GM21723 (cell line): Measurements from ENCODE around the gene ZNF563.
A peak's percentile ranks its signal among the peaks of the same experiment; 100 is the strongest.
"Not testable (repeated sequence)": the region's sequence is repeated elsewhere in the genome, so short reads cannot be mapped to it uniquely, and the experiment has no call there.

ENCODE experiments used
- ATAC-seq: cut with Tn5 transposase; IDR thresholded peaks from one replicate; pipeline ENCODE4 v1.9.1; 2021; ENCODE audit warnings: mild to moderate bottlenecking, moderate library complexity; ENCODE audit not compliant: unreplicated experiment

ZNF563 gene

DNA sequence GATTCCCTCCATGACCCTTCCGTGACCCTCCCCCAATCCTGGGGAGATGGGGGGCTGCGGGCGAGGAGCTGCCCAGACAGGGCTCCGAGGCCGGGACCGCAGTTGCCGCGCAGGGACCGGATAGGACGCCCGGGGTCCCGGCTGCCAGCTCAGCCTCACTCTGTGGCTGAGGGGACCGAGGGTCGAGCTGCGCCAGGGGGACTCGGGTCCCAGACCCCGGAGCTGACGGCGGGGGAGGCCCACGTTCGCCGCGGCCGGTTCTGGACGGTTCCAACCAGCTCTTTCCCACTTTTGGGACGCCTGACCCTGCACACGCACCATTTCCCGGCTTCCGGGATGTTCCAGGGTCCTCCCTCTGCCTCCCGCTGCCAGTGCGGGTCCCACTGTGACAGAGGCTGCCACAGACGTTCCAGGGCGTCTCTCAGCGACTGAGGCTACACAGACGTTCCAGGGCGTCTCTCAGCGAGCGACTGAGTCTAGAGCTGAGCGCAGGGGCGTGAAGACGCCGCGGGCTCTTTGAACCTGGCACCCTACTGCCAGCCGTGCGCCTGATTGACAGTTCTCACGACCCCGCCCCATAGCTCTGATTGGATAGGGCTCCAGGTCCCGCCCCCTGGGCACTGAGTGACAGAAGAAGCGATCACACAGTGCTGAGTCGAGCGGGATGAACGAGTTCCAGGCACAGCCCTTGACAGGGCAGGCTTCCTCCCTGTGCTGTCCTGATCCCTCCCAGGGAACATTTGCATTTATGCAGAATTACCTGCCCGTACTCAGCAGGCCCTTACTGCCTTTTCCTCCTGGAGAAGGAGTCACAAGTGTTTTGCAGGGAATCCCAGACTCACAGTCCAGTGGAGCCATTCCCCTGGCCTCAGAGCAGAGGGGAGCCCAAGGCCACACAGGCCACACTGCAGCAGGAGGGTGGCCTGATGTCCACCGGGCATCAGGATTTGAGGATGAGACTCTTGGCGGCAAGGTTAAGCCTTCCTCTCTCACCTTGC lies at the start of gene ZNF563:
ZNF563 (minus strand) TSS at position 472 of the 998 bp plus-strand sequence; CDS start at position 321, 151 bp downstream.
- peak; percentile 82 for ATAC-seq

DNA sequence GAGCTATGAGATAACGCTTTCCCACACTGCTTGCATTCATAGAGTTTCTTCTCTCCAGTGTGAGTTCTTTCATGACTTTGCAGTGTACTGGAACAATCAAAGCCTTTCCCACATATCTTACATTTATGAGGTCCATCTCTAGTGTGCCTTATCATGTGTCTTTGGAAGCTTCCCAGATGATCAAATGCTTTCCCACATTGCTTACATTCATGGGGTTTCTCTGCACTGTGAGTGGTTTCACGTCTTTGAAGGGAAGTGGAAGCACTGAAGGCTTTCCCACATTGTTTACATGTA lies 47.0 kb upstream of the ZNF563 start:
- no peak for ATAC-seq

DNA sequence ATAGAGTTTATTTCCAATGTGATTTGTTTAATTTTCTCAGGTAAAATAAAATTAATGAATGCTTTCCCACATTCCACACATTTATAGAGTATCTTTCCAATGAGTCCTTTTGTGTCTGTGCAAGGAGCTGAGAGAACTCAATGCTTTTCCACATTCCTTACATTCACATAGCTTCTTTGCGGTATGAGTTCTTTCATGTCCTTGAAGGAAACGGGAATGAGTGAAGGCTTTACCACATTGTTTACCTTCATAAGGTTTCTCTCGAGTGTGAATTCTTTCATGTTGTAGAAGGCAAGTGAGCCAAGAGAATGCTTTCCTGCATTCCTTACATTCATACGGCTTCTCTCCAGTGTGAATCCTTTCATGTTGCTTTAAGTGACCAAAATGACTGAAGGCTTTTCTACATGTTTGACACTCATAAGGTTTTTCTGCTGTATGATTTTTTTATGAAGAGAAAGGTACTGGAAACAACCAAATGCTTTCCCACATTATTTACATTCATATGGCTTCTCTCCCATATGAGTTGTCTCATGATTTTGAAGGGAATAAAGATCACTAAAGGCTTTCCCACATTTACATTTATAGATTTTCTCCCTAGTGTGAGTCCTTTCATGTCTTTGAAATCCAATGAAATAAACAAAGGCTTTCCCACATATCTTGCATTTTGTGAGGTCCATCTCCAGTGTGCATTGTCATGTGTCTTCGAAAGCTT lies 46.5 kb upstream of the ZNF563 start:
- ATAC-seq, result no peak

DNA sequence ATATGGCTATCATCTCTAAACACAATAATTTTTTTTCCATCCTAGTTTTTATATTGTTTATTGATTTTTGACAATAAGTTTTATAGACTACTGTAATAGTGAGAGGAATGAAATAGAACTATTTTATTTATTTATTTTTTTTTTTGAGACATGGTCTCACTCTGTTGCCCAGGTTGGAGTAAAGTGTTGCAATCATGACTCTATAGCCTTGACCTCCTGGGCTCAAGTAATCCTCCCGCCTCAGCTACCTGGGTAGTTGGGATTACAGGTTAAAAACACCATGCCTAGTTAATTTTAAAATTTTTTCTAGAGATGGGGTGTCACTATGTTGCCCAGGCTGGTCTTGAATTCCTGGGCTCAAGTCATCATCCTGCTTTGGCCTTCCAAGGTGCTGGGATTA lies 40.6 kb upstream of the ZNF563 start:
- no peak for ATAC-seq

DNA sequence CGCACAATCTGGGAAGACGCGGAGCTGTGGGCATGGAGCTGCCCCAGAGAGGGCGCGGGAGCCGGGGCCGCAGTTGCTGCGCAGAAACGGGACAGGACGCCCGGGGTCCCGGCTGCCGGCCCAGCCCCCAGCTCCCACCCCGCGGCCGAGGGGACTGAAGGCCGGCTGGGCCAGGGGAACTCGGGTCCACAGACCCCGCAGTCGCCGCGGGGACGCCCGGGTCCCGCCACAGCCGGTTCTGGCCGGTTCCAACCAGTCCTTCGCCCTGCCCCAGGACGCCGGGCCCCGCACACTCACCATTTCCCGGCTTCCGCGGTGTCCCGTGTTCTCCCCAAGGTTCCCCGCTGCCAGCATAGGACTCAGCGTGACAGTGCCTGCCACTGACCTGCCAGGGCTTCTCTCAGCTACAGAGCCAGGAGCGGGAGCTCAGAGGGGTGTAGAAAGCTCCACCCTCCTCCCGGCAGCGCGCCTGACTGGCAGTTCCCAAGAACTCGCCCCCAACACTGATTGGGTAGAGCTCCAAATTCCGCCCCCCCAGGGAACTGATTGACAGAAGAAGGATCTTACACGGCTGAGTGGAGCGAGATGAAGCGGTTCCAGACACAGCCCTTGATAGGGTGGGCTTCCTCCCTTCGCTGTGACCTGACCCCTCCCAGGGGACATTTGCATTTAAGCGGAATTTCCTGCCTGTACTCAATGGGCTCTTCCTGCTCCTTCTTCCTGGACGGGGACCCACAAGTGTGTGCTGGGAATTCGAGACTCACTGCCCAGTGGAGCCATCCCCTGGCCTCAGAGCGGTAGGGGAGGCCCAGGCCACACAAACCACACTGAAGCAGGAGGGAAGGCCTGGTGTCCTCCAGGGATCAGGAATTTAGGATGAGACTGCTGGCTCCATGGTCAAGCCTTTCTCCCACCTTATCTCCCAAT lies 32.1 kb upstream of the ZNF563 start, which contains the start of gene ZNF442:
ZNF442 (minus strand) TSS at position 448 of the 927 bp plus-strand sequence. CDS start 2,052 bp downstream, outside the sequence.
- peak; percentile 97 for ATAC-seq

DNA sequence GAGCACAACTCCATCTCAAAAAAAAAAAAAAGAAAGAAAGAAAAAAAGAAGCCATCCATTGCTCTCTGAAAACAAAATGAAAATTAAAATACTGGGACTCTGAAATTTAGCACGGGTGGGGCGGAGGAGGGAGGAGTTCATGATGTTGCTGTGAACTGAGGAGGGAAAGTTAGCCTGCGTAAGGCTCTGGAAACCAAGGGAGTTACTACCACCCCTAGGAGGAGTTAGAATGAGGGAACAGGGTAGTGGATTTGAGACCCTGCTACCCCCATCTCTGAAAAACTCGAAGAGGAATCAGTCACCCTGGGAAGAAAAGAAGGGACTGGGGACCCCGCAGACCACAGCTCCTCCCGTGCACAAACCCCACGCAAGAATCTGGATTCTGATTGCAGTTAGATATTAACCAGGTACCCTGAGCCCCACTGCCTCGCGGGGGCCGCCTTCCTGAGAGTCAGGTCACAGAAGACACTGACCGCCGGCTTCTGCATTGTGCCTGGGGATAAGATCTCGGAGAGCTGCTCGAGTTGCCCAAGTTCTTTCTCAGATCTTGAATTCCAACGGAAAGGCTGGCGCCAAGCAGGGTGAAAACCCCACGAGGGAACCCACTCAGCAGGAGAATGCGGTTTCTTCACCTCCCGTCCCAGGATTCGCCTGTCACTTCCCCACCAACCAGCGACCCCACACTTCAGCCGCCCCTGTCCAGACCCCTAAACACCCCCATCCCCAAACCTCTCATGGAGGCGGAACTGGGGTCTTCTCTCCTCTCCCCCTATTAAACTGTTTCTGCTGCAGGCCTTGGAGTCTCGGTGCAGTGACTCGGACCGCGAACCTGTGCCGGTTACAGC lies 31.2 kb upstream of the ZNF563 start:
- ATAC-seq, result no peak

DNA sequence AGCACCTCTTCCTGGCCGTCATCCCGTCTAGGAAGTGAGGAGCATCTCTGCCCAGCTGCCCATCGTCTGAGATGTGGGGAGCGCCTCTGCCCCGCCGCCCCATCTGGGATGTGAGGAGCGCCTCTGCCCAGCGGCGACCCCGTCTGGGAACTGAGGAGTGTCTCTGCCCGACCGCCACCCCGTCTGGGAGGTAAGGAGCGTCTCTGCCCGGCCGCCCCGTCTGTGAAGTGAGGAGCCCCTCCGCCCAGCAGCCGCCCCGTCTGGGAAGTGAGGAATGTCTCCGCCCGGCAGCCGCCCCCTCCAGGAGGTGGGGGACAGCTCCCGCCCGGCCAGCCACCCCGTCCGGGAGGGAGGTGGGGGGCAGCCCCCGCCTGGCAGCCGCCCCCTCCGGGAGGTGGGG lies 28.8 kb upstream of the ZNF563 start:
- not testable (repeated sequence) for ATAC-seq

DNA sequence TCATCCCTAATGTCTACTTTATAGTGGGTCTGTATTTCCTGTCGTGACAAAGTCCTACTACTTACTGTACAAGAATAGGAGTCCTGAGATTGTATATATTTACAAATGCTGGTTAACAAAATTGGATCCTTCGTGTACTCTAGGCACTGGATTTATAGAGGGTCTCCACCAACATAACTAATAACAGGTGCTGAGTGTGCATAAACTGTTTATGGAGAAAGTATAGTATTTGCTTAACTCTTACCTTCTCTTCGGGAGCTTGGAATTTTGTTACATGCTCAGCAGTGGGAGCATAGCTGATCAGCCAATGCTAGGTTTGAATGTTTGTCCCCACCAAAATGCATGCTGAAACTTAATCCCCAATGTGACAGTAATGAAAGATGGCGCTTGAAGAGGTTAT lies 19.9 kb upstream of the ZNF563 start:
- no peak for ATAC-seq

DNA sequence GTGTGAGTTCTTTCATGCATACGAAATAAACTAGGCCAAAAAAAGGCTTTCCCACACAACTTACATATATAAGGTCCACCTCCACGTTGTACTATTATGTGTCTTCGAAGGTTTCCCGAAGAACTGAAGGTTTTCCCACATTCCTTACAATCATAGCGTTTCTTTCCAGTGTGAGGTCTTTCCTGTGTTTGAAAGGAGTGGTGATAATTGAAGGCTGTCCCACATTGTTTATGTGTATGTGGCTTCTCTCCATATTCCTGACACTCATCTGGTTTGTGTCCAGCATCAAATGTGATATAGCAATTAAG lies 17.4 kb upstream of the ZNF563 start:
- ATAC-seq, result no peak

DNA sequence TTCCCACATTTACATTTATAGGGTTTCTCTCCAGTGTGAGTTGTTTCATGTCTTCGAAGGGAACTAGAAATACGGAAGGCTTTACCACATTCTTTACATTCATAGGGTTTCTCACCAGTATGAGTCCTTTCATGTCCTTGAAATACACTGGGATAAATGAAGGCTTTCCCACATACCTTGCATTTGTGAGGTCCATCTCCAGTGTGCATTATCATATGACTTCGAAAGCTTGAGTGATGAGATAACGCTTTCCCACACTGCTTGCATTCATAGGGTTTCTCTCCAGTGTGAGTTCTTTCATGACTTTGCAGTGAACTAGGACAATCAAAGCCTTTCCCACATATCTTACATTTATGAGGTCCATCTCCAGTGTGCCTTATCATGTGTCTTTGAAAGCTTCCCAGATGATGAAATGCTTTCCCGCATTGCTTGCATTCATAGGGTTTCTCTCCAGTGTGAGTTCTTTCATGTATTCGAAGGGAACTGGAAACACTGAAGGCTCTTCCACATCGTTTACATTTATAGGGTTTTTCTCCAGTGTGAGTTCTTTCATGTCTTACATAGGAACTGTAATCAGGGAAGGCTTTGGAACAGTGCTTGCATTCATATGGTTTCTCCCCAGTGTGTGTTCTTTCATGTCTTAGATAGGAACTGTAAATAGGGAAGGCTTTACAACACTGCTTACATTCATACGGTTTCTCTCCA lies 16.9 kb upstream of the ZNF563 start:
- ATAC-seq, result no peak

DNA sequence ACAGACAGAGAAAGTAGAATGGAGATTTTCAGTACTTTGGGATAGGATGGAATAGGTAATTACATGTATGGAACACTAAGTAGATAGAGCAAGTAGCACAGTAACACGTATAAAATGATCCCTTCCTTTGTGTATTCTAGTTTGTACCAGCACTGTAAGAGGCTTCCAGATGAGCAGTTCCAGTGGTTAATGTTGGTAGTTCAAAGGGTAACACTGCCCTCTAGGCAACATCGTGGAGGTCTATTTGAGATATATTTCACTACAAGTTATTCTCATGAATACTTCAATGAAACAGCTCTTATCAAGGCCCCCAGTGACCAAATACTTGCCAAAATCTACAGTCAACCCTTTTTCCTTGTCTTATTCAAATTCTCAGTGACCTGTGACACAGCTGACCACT lies 13.5 kb upstream of the ZNF563 start:
- no peak for ATAC-seq

DNA sequence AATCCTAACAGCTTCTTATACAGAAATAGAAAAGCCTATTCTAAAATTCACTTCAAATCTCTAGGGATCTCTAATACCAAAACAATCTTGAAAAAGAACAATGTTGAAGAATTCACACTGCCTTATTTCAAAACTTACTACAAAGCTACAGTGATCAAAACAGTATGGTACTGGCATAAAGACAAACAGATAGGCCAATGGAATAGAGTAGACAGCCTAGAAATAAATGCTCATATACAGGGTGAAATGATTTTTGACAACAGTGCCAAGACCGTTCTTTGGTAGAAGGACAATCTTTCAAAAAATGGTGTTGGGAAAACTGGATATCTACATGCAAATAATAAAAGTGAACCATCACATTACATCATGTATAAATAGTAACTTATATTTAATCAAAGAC lies 11.8 kb upstream of the ZNF563 start:
- ATAC-seq, result no peak

DNA sequence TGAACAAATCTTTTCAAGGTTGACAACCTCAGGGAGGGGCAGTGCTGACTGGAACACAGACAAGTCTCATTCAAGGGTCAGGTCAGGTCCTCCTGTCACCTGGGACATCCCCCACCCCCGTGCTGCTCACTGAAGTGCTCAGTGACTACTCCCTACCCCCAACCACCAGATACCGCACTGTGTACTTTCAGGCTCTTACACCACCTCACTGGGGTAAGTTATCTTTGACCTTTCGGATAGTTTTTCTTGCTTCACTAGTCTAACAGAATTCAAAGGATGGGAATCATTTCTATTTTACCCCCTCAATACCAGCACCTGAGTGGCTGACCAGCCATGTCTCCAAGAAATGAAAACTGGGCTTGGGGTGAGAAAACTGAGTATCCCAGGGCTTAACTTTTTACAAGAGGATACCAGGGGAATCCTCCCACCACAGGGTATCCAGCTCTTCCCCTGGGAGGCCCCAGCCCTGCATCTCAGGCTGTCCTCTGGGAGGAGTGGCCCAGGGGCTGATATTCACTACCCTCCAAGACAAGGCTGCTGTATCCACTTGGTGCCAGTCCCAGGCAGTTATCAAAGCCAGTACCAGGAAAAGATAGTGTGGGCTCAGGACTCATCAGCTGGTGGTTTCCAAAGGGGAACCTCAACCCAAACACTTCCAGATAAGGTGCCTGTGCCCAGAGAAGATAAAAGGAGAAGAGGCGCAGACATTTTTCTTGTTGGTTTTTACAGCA lies 2.1 kb downstream of the ZNF563 start:
- ATAC-seq, result peak; percentile 46

DNA sequence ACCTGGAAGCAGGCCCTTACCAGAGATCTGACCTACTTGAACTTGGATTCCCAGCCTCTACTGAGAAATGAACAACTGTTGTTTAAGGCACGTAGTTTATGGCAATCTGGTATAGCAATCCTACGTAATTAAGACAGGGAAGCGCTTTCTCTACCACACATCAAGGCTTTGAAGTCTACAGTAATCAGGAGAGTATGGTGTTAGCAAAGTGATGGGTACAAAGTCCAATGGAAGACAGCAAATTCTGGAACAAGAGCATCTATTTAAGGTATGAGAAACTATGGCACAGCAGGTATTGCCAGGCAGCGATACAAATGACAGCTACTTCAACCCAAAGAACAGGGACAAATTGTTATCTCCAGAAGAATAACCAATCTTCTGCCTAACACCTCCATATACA lies 3.1 kb downstream of the ZNF563 start:
- ATAC-seq, result no peak

DNA sequence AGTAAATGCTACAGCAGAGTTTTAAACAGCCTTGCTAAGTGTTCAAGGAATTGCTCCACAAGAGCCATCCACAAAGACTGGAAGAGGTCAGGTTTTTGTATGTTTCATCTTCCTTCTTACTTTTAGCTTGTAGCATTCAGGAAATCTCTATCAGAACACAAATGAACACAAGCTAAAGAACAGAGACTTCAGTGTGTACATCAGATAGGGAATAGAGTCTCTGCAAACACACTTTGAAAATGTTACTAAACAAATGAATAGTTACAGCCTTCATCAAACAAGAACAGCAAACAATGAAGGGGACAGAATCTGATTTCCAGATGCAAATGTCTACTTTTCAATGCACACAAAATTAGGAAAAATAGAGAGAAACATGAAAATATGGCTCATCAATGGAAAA lies 7.7 kb downstream of the ZNF563 start:
- ATAC-seq, result no peak

DNA sequence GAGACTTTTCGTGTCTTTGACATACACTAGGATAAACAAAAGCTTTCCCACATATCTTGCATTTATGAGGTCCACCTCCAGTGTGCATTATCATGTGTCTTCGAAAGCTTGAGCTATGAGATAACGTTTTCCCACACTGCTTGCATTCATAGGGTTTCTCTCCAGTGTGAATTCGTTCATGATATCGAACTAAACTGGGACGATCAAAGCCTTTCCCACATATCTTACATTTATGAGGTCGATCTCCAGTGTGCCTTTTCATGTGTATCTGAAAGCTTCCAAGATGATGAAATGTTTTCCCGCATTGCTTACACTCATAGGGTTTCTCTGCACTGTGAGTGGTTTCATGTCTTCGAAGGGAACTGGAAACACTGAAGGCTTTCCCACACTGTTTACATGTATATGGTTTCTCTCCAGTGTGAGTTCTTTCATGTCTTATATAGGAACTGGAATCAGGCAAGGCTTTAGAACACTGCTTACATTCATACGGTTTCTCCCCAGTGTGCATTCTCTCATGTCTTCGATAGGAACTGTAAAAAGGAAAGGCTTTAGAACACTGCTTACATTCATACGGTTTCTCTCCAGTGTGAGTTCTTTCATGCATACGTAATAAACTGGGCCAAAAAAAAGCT lies 14.5 kb downstream of the ZNF563 start:
- no peak for ATAC-seq

DNA sequence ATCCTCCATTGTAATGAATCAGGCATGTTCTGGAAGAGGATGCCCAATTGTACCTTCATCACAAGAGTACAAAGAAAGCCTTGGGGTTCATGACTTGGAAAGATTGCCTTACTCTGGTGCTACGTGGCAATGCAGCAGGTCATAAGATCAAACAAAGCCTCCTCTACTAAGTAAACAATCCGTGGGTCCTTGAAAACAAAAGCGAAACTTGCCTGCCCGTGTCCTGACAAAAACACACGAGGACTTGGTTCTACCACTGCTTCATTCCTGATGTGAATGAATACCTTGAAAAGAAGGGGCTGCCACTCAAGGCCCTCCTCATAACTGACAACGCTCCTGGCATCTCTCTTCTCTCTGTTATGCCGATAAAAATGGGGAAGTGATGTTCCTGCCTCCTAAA lies 18.9 kb downstream of the ZNF563 start:
- no peak for ATAC-seq

DNA sequence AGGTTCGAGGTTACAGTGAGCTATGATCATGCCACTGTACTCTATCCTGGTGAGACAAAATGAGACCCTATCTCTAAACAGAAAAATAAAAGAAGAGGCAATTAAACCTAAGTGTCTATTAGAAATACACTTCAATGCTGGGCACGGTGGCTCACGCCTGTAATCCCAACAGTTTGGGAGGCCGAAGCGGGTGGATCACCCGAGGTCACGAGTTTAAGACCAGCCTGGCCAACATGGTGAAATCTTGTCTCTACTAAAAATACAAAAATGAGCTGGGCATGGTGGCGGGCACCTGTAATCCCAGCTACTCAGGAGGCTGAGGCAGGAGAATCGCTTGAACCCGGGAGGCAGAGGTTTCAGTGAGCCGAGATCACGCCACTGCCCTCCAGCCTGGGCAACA lies 24.5 kb downstream of the ZNF563 start:
- ATAC-seq, result not testable (repeated sequence)
